ENCODE results near the gene POU2F3. TPM values are rescaled to one million over a fixed set of nuclear protein-coding genes. Genes with fewer than 3 reads are reported as not detected.
A peak's percentile ranks its signal among the peaks of the same experiment; 100 is the strongest.

The POU2F3 gene
- total and polyA plus RNA-seq, 2 of the 13 experiments (the other 11 are each of a cell fraction or from before 2014, with no cell fraction given), result not detected

DNA sequence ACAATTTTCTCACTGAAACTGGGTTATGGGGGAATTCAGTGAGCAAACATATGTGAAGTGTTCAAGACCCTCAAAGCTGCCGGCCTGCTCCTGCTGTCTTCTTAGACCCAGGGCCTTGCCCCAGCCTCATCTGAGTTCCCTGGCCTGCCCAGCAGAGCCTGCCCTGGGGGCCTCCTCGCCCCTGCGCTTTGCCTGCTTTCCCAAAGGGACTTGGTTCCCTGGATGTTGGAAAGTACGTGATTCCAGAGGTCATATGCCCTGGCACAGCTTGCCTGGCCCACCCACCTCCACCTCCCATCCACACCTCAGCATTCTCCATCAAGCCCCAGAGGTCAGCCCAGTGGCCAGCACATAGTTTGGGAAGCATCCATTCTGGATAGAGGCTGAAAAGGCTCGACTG, 13.7 kb upstream of the POU2F3 start:
- Histone ChIP-seq H3K4me2 (ENCODE audit: low read depth, low read length) (no peak overlapping the region), H3K4me1 (ENCODE audit: insufficient read depth, low read length) (peaks cover 2% of the 10 kb centered on the region), H3K9ac (ENCODE audit: insufficient read depth, low read depth, low read length) (no peak overlapping the region), H3K9me3 (ENCODE audit: low read length) (no peaks in the 10 kb centered on the region), H2AFZ (ENCODE audit: low read length) (no peak overlapping the region), H3K4me3 (replicated peaks in 1 of 3; ENCODE audit: insufficient read depth in 1 of 3, low read depth in 2 of 3, low read length in 3 of 3) (no peak overlapping the region), H3K27ac (ENCODE audit: extremely low read length, insufficient read depth, low read length) (no peak overlapping the region), H3K27me3 (ENCODE audit: control insufficient read depth in 1 of 2, insufficient read depth in 2 of 2, low read length in 2 of 2) (no peaks in the 10 kb centered on the region), H3K79me2 (ENCODE audit: insufficient read depth, low read length) (no peaks in the 10 kb centered on the region), H4K20me1 (ENCODE audit: insufficient read depth, low read length) (peaks cover 8% of the 10 kb centered on the region; the same call in 1 of the 2 replicates), H3K36me3 (replicated peaks in 1 of 2; ENCODE audit: control insufficient read depth in 1 of 2, insufficient read depth in 2 of 2, low read length in 2 of 2) (peaks cover 10 to 24% of the 10 kb centered on the region in 2 experiments; a peak in 3 of 5 replicates)
- WGBS (ENCODE audit: low lambda C conversion rate), result 94% methylated on average over 5 of the region's 5 CpGs
- TF ChIP-seq HOXA5 (CRISPR knock-in tag; IDR thresholded peaks at IDR 0.05) (no peak), RBFOX2 (IDR thresholded peaks at IDR 0.05; ENCODE audit: low read depth, low read length) (peak; percentile 5; the same call in 1 of the 2 replicates), TEF (CRISPR knock-in tag; IDR thresholded peaks at IDR 0.05) (no peak), ZFP91 (CRISPR knock-in tag; IDR thresholded peaks at IDR 0.05; ENCODE audit: borderline replicate concordance) (0 out of 2 replicates have a peak, but pooled peaks have one; percentile 18), IKZF5 (CRISPR knock-in tag; IDR thresholded peaks at IDR 0.05) (no peak)
- in situ Hi-C loops (cut with HindIII; ENCODE audit: extremely low pct_ligation_motif_present, low pct_unique_long_range_greater_than_20kb) (loop anchor here (5.0 kb wide), 1 partner anchor 54 kb away; no protein-coding TSS in a partner anchor), intact Hi-C loops (cut with micrococcal nuclease; ENCODE audit: unreplicated experiment) (no loop called here)
- FAIRE-seq (no peak), DNase-seq (ENCODE audit: low spot score) (no peak), ATAC-seq (no peak)
- POLR2A ChIA-PET, result interaction anchor here (1.6 kb wide), 1 partner anchor 41 kb away, joined by 6 read pairs; no protein-coding TSS in a partner anchor
- no TSS peak for BruUV-seq (replicated peaks)
- CTCF ChIA-PET (ENCODE audit: low intra/inter-chr PET ratio, low total read pairs), result interaction anchor here (2.3 kb wide), 1 partner anchor 54 kb away, joined by 8 read pairs; no protein-coding TSS in a partner anchor
